NCI-H524 (cell line): ENCODE measurements around the gene ACKR3.

Experiments used
- DNase-seq, 2 experiments: peaks; one replicate each; lab custom pipeline; 2025; lab: John Stamatoyannopoulos, UW

The ACKR3 gene

DNA sequence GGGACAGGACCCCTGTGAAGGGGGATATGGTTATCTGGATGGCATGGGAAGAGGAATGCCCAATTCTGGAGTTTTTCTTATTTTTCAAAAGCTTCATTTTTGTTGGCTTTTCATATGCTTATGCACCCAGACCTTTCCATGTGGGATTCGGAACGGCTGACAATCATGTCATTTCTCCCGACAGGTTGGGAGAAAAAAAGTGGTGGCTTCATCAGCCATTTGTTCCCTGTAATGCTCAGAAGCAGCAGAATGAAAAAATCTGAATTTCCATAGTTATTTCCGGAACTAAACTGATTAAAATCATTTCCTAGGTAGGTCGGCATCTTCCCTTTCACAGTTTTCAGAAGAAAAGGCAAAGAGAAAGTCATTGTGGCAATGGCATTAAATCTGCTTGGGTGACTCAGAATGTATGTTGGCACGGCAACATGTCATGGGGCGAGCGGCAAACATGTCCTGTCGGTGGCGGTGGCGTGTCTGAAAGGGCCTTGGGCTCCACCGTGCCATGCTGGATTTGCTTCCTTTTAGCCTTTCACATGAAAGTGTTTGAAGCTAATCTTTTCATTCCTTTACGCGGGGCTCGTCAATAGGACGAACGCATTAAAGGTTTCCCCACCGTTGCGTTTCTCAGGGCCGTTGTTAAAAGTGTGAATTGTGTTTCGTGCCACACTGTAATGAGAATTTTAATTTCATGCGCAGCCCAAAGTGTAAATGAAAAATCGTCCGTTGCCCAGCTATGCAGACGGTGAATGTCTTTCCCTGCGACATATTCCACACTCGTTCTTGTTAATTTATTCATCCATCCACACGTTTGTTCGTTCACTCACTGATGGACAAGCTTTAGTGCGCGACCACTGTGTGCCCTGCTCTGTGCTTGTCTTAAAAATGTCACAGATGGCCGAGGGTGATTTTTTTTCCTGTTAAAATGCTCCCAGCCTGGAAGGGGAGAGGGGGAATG, 18.5 kb downstream of the ACKR3 start:
- no peak for DNase-seq

GRCh38 chr2:236588932-236589592, 19.4 kb downstream of the ACKR3 start:
- no peak for DNase-seq

DNA sequence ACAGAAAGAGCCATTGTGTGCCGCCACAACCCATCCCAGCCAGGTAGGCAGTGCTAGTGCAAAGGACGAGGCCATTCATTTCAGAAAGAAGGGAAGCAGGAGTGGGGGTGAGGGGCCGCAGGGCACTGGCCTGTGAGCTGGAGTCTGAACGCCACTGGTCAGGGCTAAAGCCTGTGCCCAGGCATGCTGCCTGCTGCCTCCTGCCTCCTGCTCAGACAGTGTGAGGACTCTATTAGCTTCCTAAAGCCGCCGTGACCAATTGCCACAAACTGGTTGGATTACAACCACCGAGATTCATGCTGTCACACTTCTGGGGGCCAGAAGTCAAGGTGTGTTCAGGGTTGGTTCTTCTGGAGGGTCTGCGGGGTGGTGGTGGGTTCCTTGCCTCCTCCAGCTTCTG, 21.2 kb downstream of the ACKR3 start:
- no peak for DNase-seq

DNA sequence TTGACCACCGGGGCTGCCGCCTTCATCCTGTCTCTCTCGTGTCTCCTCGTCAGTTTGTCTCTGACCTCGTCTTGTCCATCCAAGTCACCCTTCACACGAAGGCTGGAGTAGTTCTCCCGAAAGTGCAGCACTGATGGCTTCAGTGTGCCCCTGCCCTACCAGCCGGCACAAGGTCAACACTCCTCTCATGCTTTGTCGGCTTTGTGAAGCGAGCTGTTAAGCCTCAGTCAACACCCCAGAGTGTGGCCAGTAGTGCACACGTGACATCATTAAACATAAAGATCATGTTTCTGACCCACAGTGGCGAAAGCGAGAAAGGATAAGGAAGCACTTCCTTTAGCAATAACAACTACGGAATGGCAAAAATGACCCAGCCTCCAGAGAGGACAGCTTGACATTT, 23.2 kb downstream of the ACKR3 start:
- DNase-seq, result no peak

GRCh38 chr2:236593531-236593930, 23.9 kb downstream of the ACKR3 start:
- no peak for DNase-seq

DNA sequence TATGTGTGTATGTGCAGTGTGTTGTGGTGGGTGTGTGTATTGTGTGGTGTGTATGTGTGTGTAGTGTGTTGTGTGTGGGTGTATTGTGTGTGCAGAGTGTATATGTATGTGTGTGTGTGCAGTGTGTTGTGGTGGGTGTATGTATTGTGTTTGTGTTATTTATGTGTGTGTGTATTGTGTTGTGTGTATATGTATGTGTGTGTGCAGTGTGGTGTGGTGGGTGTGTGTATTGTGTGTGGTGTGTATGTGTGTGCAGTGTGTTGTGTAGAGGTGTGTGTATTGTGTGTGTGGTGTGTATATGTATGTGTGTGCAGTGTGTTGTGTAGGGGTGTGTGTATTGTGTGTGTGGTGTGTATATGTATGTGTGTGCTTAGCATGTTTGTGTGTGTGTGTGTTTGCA, 24.3 kb downstream of the ACKR3 start:
- DNase-seq, result no peak

GRCh38 chr2:236597629-236598028, 28.0 kb downstream of the ACKR3 start:
- DNase-seq, result no peak

- no peak for DNase-seq
These were observed 29.4 kb downstream of the ACKR3 start for GRCh38 chr2:236599059-236599458.

- no peak for DNase-seq
These were observed 30.5 kb downstream of the ACKR3 start for GRCh38 chr2:236600158-236600557.

- no peak for DNase-seq
These were observed 31.3 kb downstream of the ACKR3 start for GRCh38 chr2:236600892-236601291.

DNA sequence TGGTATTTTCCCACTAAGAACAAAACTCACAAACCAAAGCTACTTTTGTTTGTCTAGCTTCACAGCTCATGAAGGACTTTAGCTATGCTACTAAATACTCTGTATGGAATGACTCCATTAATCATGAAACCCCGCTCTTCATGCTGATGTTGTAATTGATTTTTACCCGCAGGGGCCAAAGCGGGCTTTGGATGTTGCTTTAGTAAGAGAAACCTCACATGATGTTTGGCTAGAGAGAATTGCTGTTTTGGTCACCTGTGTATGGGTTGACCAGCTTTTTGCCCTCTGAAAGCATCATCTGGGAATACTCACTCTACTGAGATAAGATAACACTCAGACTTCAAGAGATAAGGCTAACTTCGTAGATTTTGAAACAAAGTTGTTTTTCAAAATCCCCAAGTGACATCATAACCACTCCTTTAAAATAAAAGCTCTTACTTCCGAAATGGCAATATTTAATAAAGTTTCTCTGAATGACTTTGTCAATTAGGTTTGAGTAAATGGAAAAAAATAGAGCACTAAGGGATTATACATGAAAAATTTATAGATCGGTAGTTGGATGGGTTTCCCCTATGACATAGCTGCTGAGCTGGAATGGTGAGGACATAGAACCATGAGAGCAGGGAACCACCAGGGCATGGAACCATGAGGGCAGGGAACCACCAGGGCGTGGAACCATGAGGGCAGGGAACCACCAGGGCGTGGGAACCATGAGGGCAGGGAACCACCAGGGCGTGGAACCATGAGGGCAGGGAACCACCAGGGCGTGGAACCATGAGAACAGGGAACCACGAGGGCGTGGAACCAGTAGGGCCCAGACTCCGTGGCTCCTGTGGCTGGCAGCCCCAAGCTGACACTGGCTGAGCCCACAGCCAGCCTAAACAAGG, 31.9 kb downstream of the ACKR3 start:
- DNase-seq, result no peak

DNA sequence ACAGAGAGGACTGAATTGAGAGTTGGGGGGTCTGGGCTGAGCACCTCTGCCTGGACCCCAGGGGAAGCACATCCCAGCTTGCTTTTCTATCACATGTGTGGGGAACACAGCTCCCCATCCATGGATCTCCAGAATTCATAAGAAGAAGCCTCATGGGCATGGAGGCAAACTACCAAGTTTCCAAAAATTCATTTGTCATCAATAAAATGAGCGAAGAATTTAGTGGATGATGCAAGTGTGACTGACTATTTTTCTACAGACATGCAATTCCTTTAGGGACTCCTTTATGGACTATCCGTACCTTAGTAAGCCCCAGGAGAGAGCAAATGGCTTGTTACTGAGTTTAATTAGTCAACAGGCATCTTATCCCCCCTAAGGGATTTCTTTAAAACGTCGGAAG, 33.1 kb downstream of the ACKR3 start:
- no peak for DNase-seq

DNA sequence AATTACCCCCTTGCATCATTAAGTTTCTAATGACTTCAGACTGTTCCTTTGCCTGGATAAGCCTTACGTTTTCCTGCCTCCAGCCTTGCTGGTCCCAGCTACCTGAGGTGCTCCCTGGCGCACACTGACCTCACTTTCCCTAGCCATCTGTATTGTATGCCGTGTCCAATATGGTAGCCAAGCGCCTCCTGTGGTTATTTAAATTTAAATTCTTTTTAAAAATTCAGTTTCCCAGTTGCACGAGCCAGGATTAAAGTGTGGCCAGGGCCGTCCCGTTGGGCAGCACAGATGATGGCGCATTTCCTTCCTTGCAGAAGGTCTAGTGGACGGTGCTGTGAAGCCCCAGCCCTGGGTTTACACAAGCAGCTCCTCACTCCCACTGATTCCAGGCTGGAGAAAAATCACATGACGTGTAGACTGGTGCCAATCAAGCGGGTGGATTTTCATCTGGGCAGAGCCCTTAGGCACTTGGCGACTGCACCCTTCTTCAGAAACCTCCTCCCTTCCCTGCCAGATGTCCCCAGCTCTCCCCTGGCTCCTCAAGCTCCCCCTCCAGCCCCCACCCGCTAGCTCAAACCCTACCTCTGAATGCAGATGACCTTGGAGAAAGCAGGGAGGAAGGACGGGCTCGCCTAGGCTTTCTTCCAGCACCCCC, 33.9 kb downstream of the ACKR3 start:
- peak in 1 of 2 experiments; percentile 31 for DNase-seq

DNA sequence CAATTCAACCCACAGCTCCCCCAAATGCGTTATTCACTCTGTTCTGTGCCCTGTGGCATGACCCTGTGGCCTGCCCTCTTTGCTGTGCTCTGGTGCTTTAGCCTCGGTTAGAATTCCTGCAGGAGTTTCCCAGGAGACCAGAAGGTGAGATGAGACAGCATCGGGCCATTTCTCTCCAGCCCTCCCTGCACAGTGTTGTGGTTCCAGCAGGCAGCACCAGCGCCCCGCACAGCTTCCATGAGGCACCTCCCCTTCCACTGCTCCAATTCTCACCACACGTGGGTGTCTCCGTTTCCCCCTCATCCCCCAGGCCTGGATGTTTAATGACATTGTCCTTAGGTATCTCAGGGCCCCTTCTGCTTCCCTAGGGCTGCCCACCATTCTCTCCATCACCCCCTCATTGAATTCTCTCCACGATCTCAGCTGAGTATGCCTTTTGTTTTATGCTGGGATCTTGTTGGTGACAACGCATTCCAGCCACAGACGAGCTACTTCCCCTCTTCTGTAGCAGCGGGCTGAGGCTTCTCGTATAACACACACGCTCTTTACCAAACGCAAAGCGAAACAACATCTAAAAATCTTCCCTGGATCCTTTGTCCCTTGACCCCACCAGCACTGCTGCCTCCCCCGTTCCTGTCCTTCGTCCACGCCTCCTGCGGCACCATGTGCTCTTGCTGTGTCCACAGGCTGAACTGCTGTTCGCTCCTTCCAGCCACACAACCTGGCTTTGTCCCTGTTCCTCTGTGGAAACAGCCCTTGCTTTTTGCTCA, 35.1 kb downstream of the ACKR3 start:
- DNase-seq, result no peak

- DNase-seq, result no peak
These were observed 35.7 kb downstream of the ACKR3 start for GRCh38 chr2:236605345-236605734.

DNA sequence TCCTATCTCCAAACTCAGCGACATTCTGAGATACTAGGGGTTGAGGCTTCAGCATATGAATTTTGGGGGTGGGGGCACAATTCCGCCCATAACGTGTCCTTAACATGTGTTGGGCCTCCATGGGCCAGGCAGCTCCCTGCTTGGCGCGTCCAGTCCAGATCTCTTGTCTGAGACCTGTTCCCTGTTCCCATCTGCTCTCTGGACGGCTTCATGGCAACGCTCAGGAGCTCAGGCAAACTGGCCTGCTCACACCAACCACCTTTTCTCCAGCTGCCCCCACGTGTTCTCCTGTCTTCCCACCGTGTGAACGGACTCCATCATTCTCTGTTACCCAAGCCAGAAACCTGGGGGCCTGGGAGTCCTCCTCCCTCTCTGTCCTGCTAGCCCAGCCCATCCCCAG, 36.4 kb downstream of the ACKR3 start:
- DNase-seq, result no peak

GRCh38 chr2:236607471-236608187, 38.0 kb downstream of the ACKR3 start:
- no peak for DNase-seq

- DNase-seq, result no peak
These were observed 38.5 kb downstream of the ACKR3 start for GRCh38 chr2:236608188-236608525.

DNA sequence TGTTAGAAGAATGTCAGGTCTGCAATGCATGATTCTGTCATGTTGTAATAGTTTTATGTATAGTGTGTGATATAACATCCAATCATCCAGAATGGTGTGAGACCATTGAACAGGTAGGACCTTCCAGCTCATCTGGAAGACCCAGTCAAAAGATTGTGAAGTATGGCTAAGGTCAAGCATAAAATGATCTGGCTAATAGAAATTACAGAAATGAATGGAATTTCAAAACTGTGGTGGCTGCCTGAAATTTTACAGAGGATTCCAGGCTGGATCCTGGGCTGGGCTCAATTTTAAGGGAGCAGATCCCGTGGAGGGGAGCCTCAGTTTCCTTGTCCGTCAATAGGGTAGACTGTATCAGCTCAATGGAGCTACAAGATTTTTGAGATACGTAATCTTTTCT, 39.1 kb downstream of the ACKR3 start:
- DNase-seq, result no peak

DNA sequence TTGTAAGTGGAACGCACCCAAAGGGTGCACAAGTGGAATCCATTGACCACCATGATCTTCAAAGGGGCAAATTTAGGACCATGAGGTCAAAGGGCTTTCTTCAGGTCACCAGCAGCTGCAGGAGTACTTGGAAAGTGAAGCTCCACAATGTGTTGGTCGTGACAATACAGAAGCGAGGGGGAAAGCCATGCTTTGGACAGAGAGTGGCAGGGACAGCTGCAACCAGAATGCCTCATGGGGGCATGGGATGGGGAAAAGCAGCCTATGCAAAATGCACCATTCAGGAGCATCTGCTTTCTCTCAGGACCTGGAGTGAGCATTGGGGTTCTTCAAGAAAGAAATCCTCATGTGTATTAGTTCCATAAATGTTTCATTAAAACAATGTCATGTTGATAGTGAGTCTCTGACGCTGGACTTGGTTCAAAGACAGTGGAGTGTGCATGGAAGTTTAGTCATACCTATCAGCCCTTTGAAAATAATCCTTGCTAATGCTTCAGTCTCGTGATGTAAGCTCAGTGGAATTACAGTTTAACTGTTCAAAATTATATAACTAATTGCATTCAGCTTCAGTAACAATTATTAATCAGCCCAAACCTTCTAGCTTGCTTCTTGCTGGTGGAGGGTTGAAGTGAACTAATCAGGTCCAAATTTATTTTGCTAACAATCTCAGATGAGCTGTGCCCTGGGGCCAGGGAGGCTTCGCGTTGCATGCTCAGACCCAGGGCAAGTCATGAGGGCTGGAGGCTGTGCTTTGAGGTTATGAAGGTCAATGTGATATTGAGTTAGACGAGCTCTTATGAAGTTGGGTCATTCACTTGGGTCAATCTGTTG, 41.6 kb downstream of the ACKR3 start:
- DNase-seq, result peak in 1 of 2 experiments; percentile 6
